Esophagus mucosa (tissue), 1 donor: ENCODE results near the gene CDH22. TPM values are rescaled to one million over a fixed set of nuclear protein-coding genes. Genes with fewer than 3 reads are reported as not detected.

ENCODE experiments used
- ATAC-seq: fragments of 200-7000 bp; cut with Tn5 transposase; one replicate; pipeline ENCODE4 v1.9.1; 2020
- total RNA-seq: library from RNA; stranded (reverse); gene quantifications from one replicate; pipeline ENCODE4 v1.2.4, GENCODE V29; 2023
- donor health status: DM: yes; HTN: yes; CAD: no.

Gene CDH22
- total RNA-seq, 1 donor from 2014 or later = 0.40 TPM

DNA sequence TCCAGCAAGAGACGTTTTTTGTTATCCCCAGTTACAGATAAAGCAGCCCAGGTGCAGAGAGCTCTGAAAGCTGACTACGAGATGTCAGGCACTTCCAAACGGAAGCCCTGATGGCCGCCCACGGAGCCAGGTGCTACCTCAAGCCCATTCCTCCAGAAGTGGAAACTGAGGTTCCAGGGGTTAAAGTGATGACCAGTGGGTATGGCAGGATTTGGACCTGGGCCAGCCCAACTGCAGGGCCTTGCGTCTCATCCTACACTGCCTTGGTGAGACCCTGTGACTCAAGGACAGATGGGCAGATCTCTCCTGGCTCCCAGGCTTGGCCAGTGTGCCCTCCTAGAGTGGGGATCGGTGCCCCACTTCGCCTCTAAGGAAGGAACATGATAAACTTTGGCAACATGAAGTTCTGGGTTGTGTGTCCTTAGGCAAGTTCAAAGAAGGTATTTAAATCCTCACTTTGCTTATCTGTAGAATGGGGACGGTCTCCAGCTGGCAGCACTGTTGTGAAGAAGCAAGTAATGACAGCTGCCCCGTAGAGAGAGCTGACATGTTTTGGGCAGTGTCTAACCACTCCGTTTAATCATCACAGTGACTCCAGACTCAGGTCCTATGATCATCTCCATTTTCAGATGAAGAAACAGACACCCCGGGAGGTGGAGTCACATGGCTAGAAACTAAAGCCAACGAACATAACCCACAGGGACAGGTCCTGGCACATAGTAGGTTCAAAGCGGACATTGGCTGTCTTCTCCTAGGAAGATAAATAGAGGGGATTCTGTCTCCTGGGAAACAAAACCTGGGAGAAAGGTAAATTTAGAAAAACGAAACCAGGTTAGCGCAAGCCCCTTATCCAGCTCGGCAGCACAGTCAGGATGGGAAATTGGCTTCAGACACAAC is 34.4 kb upstream of the CDH22 start:
- ATAC-seq = peak; percentile 32

DNA sequence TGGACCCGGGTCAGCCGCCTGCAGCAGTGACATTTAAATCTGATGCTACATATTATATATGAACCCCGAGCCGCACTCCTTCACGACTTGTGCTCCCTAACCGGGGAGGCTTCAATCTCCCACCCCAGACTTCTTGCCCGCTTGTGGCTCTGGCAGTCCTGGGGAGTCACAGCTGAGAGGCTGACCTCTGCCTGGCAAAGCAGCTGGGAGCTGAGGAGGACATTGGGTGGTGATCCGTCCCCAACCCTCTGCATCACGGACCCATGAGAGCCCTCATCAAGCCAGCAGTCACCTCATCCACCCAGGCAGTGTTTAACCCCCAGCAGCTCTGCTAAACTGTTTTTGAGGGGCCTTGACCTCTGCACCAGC is 33.7 kb upstream of the CDH22 start:
- ATAC-seq = no peak

DNA sequence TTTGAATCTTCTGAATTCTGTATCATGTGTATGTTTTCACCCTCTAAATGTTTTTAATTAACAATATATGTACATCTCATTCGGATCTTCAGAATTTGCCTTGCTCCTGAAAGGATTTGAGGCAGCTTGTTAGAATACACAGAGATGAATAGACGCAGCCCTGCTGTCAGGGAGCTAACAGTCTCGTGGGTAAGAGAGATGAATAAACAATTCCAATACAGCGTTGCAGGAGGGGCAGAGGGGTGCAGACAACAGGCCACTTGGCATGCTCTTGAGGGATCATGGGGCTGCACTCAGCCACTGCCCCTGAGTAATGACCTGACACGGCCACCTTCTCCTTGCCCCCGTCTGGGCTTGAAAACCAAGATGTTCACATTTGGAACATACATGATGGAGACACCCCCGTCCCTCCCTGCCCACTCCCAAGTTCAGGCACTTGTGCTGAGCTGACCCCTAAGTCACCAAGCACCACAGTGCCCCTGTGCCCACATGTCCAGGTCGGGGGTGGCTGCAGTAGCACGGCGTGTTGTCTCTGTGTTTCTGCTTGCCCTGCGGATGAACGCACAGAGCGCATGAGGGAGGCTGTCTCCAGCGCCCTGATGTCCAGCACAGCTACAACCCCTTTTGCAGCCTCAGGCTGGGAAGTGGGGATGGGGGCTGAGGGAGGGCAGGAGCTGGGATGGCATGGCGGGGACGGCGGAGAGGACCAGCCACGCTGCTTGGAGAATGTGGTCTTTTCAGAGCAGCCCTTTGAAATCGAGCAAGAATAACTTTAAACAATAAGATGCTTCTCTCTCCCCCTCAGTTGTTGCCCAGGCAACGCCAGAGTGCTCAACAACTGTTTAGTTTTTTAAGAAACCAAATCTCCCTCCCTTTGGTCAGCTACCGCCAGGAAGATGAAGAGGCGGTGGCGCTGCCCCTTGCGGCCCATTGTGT is 33.0 kb upstream of the CDH22 start:
- ATAC-seq = no peak

DNA sequence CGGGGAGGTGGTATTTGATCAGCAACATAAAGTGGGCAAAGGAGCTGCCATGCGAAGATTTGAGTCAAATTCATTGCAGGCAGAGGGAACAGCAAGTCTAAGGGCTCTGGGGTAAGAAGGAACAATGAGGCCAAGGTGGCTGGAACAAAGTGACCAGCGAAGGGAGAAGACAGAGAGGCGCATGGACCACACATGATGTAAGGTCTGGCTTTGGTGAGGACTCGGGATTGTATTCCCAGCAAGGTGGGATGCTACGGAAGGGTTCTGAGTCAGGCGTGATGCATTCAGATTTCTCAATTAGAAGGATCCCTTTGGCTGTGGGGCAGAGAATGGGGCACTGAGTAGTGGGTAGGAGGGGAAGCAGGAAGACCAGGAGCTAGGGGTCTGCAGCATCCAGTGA is 30.7 kb upstream of the CDH22 start:
- no peak for ATAC-seq

DNA sequence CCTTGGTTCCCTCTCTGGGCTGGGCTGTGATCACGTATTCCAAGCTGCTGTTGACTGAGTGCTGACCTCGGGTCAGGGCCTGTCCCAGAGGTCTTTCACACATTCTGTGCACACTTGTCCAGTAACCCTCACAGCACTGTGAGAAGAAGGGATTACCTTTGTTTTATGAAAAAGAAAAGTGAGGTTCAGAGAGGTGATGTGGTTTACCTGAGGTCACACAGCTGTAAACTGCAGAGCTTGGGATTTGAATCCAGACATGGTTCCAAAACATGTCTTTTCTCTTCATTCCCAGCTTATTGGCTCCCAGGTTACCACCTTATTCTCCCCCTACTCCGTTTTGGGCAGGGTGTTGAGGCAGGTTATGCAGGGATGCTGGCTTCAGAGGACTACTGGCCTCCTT is 28.4 kb upstream of the CDH22 start:
- ATAC-seq = no peak

DNA sequence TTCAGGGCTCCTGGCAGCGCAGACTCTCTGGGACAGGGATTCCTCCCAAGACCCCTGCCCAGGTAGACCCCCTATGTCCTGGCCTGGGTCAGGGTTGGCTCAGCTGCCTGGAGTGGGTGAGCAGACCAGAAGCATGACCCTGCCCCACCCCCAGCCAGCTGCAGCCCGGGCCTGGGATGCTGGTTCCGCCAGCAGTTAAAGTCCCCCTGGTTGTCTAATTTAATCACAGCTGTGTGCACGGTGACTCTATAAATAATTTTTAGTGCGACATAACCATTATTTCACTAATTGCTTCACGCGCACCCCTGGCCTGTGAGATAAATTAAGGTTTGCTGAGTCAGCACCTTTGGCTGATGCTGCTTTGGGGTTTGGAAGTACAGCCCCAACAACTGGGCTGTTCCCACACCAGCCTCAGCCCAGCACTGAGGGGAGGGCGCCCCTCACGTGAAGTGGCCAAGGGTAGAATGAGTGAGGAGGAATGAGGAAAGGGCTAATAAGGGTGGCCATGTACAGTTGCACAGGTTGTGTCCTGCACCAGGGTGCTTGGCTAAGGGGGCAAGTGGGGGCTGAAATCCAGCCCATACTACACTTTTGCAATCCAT is 26.1 kb upstream of the CDH22 start:
- ATAC-seq = no peak

DNA sequence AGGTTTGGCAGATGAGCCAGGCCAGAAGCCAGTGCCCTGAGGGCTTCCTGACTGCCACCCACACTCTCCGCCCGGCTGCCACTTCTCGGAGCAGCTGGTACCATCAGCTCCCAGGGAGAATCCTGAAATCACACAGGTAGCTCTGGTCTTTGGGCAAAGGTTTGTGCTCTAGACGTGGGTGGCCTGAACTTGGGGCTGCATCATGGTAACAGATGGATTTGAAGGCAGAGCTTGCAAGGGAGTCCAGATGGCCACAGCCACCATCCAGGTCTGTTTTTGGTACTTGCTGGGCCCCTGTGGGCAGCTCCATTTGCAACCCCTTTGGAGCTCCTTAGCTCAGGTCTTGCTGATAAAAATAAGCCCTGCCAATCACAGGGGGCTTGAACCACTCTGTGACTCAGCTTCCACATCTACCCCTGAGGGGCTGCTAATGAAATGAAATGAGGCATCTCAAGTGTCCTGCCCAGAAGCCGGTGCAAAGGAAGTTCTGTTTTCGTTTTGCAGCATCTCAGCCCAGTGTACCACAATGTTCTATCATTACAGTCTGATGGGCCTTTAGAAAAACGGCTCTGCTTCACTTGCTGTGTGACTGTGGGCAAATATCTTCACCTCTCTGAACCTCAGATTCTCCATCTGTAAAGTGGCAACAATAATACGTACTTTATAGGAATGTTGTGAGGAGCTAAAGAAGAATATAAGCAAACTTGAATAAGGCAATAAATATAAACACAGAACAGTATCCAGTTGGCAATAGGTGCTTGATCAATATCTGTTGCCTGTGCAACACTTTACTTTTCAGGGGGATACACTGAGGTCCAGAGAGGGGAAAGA is 25.1 kb upstream of the CDH22 start:
- peak; percentile 32 for ATAC-seq

DNA sequence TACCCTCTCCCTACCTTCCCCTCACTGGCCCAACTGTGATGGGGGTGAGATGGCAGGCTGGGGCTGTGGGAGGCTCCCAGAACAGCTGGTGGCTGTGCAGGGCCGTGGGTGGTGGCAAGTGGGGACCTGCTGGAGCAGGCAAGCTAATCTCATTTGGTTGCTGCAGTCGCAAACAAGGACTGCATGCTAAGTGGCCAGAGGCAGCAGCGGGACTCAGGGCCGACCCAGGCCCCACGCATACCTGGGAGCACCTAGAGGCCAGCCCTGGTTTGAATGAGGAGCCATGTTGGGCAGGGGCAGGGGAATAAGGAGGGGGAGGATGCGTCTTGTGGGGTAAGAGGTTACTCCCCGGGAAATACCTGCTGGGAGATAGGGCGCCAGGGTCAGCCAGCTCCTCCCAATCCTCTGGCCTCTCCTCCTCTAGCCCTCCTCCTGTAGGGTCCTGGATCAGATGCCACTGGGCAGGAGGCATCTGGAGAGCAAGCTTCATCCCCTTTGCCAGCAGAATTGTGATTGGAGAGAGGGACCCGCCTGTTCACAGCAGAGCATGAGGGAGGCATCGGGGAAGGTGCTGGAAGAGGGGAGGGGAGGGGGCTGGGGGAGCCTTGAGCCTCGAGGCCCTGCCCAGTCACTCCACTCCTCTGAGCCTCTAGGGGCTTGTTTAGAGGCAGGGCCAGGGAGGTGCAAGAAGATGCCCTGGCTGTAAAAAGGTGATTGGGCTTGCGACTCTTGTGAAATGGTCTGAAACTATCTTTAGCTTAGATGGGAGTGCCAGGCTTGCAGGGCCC is 24.3 kb upstream of the CDH22 start:
- no peak for ATAC-seq

DNA sequence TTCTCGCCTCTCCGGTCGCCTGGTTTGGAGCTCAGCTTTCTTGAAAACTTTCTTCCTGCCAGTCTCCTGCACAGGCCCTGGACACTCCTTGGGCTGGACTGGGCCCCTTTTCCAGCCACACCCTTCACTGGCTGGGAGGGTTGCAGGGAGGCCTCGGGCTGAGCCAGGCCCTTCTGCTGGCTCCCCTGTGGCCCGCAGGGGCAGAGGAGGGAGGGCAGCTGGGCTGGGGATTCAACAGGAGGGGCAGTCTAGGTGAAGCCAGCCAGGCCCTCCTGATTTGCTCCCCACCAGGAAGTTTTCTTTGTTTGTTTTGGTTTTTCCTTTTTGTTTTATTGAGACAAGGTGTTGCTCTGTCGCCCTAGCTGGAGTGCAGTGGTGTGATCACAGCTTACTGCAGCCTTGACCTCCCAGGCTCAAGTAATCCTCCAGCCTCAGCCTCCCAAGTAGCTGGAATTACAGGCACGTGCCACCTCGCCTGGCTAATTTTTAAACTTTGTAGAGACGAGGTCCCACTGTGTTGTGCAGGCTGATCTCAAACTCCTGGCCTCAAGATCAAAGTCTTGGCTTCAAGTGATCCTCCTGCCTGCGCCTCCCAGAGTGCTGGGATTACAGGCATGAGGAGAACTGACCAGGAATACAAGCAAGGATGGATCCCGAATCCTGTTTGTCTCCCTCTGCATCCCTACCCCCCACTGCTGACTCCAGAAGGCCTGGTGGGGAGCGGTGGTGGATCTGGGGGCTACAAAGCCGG is 23.5 kb upstream of the CDH22 start:
- no peak for ATAC-seq

DNA sequence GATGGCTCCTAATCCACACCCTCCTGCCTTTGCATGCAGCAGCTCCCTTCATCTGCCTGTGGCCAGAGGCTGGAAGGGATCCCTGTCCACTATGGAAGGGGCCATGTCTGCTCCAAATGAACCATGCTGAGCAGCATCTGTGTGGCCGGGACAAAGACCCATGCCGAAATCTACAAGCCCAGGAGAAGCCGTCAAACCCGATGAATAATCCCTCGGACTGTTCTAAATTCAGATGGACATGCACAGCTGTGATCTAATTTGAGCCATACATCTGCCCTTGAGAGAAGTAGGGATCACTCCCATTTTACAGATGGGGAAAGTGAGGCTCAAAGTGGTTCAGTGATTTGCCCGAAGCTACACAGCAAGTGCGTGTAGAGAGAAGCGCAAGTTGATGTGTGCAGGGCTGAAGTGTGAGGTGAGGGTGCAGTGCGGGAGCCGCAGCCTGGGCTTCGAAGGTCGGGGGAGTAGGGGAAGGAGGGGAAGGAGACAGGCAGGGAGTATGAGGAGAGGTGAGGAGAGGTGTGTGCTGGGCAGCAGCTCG is 22.6 kb upstream of the CDH22 start:
- no peak for ATAC-seq

DNA sequence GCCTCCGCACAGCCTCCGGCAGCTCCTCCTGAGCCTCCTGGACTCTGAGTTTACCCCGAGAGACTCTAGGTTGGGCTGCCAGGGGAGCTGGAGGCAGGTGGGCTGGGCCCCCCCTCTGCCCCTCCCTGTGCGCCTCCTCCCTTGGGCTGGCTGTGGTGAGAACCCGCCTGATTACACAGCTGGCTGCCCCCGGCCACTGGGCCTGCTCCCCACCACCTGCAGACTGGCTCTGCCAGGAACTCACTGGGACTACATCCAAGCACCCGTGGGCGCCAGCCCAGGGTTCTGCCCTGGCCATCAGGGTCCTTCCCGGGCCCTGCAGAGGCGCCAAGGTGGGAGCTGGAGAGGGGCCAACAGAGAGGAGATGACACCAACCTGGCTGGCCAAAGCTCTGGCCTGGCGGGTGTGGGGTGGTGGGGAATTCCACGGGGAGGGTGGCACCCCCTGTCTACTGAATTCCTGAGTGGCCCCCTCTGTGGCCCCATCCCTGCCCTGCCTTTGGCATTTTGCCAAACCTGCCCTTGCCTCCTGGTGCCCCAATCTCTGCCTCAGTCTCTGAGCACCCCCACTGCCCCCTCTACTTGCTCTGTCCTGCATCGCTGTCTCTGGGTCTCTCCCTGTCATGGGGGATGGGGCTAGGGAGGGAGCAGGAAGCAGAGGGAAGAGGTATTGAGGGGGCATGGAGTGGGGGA is 21.9 kb upstream of the CDH22 start:
- no peak for ATAC-seq

DNA sequence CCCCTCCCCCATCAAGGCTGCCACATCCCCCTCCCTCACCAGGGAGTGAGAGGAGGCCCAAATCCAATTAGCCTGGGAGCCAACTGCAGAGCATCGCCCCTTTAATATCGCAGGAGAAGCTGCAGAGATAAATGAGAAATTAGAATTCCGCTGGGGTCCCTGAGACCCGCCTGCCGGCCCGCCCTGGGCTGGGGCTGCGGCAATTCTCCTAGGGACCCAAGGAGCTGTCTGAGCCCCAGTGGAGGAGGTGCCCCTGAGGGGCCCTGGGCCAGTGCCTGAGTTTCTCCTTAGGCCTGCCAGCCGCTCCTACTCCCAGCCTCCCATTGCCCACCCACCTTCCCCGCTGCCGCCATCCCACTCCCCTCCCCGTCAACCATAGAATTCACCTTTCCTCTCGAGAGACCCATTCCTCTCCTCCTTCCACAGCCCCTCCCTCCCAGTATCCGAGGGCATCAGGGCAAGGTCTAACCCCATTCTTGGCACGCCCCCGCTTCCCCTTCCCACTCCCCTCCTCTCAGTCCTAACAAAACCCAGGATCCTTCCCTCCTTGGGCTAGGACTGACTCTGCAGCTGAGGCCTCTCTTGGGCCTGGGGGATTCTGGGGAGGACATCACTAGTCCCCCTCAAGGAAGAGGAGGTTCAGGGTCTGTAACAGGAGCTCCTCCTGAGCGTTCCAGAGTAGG is 20.0 kb upstream of the CDH22 start:
- no peak for ATAC-seq

DNA sequence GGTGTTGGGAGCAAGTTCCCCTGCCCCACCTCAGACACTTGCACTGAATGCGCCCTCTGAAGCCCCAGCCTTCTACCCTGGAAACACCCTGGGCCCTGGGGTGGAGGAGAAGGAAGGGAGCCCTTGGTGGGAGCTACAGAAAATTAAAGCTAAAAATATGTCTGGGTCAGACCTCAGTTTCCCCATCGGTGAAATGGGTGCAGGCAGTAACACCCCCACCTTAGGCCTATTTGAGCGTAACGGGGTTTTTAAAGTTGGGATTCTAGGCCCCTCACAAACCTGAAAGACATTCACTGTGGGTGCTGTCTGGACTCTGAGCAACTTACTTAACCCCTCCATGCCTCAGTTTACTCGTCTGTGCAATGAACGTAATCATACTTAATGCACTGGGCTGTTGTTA is 19.3 kb upstream of the CDH22 start:
- no peak for ATAC-seq

DNA sequence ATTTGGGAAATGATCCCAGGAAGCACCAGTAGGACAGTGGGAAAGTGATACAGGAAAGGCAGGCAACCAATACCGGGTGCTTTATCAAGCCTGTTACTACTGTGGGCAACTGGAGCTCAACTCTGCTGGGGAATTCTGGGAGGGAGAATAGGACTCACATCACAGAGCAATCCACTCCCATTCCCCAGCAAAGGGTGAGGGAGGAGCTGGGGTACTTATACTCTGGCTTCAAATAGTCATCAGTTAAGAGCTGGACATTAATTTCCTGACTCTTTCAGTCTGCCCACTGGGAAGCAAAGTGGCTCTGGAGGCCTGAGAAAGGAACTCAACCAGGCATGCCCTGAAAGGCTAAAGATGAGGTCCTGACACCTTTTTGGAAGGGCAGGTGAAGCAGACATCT is 17.5 kb upstream of the CDH22 start:
- no peak for ATAC-seq

DNA sequence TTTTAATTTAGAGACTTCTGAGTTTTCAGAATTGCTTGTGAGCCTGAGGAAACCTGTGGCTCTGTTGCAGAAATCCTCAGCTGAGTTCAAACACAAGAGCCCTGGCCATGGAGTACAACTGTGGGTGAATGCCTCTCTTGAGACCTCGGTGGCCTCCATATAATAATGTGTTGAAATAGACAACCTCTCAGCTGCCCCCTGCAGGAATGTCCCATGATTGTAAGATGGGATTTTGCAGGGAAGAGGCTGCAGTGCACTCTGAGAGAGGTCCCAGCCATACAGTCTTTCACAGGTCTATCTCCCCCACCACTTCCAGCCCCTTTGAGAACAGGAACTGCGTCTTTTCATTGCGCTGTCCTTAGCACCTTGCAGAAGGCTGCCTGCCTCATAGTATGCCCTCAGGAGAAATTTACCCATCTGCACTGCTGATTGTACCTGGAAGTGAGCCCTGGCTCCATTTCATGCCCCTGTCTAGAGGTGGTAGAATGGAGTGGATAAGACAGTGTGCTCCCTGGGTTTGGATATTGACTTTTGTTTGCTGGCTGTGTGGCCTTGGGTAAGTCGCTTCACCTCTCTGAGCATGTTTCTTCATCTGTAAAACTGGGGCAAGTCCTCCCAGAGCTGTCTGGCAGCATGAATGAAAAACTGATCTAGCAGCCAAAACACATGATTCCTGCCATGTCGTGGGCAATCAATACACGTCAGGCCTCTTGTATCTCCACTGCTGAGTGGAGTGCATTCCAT is 16.8 kb upstream of the CDH22 start:
- ATAC-seq = no peak

DNA sequence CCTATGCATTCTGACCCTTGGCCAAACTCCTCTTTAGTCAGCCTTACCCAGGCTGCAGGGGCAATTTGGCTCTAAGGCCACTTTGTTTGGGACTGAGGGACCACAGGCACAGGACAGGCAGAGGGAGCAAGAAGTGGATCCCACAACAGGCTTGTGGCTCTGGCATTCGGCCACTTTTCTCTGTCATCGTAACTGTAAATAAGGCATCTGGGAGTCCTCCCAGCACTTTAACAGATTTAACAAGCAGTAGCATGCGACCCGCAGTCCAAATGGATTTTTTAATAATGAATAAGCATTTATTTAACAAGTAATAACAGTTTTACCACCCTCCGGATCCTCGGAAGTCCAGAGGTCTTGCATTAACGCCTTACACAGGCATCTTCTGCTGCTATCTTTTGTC is 16.1 kb upstream of the CDH22 start:
- no peak for ATAC-seq

DNA sequence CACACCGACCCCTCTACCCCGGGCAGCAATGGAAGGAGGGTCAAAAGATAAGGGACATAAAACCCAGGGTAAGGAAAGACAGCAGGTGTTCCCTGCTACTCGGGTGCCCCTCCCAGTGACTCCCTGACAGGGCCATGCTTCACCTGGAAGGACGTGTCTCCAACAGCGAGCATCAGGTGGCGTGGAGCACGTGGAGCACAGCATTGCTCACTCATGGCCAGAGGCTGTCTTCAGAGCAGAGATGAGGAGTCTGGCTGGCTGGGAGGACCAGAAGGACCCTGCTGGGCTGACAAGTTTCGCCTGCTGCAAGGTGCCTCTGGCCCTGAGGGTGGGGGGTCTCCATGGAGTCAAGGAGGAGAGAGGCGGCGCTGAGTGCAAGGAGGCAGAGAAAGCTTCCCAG is 15.3 kb upstream of the CDH22 start:
- ATAC-seq = peak; percentile 53

DNA sequence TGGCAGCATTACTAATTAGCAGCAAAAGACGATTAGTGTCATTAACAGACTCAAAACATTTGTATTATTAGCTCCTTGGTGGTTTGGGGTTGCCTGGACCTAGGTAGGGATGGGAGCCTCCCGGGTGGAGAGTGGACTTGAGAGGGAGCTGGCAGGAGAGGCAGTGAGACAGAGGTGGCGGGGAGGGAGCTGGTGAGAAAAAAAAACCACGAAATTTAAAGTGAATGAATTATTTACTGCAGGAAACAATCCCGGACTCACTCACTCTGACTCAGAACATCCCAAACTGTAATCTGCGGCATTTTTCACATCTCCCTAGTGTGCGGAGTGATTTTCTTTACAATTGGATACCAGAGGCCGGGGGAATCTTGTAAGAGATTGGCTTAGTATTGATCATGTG is 14.3 kb upstream of the CDH22 start:
- ATAC-seq = no peak
